NCI-H2081 (cell line): ENCODE measurements around the gene GVQW3.

Experiments
- DNase-seq, 2 experiments: peaks; one replicate each; lab custom pipeline; 2025; lab: John Stamatoyannopoulos, UW

The GVQW3 gene

GRCh38 chr11:76380977-76381719 is at the start of gene GVQW3, which contains the start of gene THAP12:
Gene GVQW3 (plus strand): TSS chr11:76381323. CDS start chr11:76381829, 506 bp downstream.
Gene THAP12 (minus strand): TSS chr11:76381132. CDS start chr11:76380836, 296 bp downstream.
- peak; percentile 97 for DNase-seq

- no peak for DNase-seq
These were observed 46.2 kb upstream of the GVQW3 start for GRCh38 chr11:76334826-76335389.

GRCh38 chr11:76335842-76336241 is 45.3 kb upstream of the GVQW3 start:
- DNase-seq, result no peak

GRCh38 chr11:76336597-76336996 is 44.5 kb upstream of the GVQW3 start:
- no peak for DNase-seq

GRCh38 chr11:76337469-76337868 is 43.7 kb upstream of the GVQW3 start:
- DNase-seq, result no peak

- no peak for DNase-seq
These were observed 43.2 kb upstream of the GVQW3 start for GRCh38 chr11:76337923-76338322.

GRCh38 chr11:76339221-76339620 is 41.9 kb upstream of the GVQW3 start:
- DNase-seq, result no peak

- DNase-seq, result no peak
These were observed 33.7 kb upstream of the GVQW3 start for GRCh38 chr11:76347466-76347865.

- DNase-seq, result no peak
These were observed 32.8 kb upstream of the GVQW3 start for GRCh38 chr11:76348348-76348747.

- no peak for DNase-seq
These were observed 26.0 kb upstream of the GVQW3 start for GRCh38 chr11:76355172-76355571.

- DNase-seq, result no peak
These were observed 19.7 kb upstream of the GVQW3 start for GRCh38 chr11:76361374-76361773.

GRCh38 chr11:76361776-76362175 is 19.3 kb upstream of the GVQW3 start:
- no peak for DNase-seq

GRCh38 chr11:76362716-76363115 is 18.4 kb upstream of the GVQW3 start:
- no peak for DNase-seq

GRCh38 chr11:76365038-76365679 is 16.0 kb upstream of the GVQW3 start:
- DNase-seq, result no peak

GRCh38 chr11:76368490-76368889 is 12.6 kb upstream of the GVQW3 start:
- no peak for DNase-seq

GRCh38 chr11:76369406-76369805 is 11.7 kb upstream of the GVQW3 start:
- DNase-seq, result peak in 1 of 2 experiments; percentile 40

GRCh38 chr11:76371170-76371569 is 10.0 kb upstream of the GVQW3 start:
- DNase-seq, result no peak

- no peak for DNase-seq
These were observed 4.2 kb upstream of the GVQW3 start for GRCh38 chr11:76376746-76377558.

GRCh38 chr11:76379807-76380158 is 1.3 kb upstream of the GVQW3 start:
- no peak for DNase-seq

- peak in 1 of 2 experiments; percentile 31 for DNase-seq
These were observed 755 bp upstream of the GVQW3 start for GRCh38 chr11:76380159-76380976.

- DNase-seq, result no peak
These were observed 1.1 kb downstream of the GVQW3 start for GRCh38 chr11:76382209-76382608.
